Spinal cord (tissue), 10 donors: ENCODE results near the gene SPRN. TPM values are rescaled to one million over a fixed set of nuclear protein-coding genes. Genes with fewer than 3 reads are reported as not detected.

Experiments used
- DNase-seq, 6 donors: peaks; one replicate each; pipeline versions ENCODE4 v3.0.0 to v3.0.0-alpha.2; 2013 to 2015; ENCODE audit warnings: low spot score in 6 of 6, low read depth in 4 of 6
- H3K27ac ChIP-seq: one replicate; pipeline ENCODE4 v1.5.1; 2013; ENCODE audit warnings: low read depth, low read length, control low read depth
- H3K27me3 ChIP-seq: one replicate; pipeline ENCODE4 v1.6.1; 2013; ENCODE audit warnings: low read length; ENCODE audit not compliant: control insufficient read depth, insufficient read depth
- H3K36me3 ChIP-seq: one replicate; pipeline ENCODE4 v1.6.1; 2013; ENCODE audit warnings: low read length; ENCODE audit not compliant: control insufficient read depth, insufficient read depth
- H3K4me1 ChIP-seq: one replicate; pipeline ENCODE4 v1.6.1; 2013; ENCODE audit warnings: low read length; ENCODE audit not compliant: control insufficient read depth, insufficient read depth
- H3K4me3 ChIP-seq: one replicate; pipeline ENCODE4 v1.5.1; 2013; ENCODE audit warnings: low read depth, low read length, control low read depth
- H3K9me3 ChIP-seq: one replicate; pipeline ENCODE4 v1.6.1; 2013; ENCODE audit warnings: low read length; ENCODE audit not compliant: control insufficient read depth, insufficient read depth
- WGBS: methylation state at CpG from one replicate; pipeline ENCODE4 v1.1.5; 2013; ENCODE audit warnings: missing lambda C conversion rate; ENCODE audit not compliant: insufficient coverage; 5-methylcytosine and 5-hydroxymethylcytosine counted together
- polyA plus RNA-seq, 2 donors: library from polyadenylated mRNA; unstranded; fragments of 120-200 nt; gene quantifications; one replicate each; pipeline ENCODE4 v1.2.1, GENCODE V29; 2013; ENCODE audit not compliant: insufficient read length in 2 of 2
- total RNA-seq, 2 donors: library from RNA; depleted of rRNA in 1 of 2; stranded (reverse); fragments of 120-200 nt in 1 of 2; fragments of >200 nt in 1 of 2; gene quantifications; one replicate each; pipeline versions ENCODE4 v1.2.3 to v1.2.4, GENCODE V29; 2013 to 2014
- donor health status: healthy.

Gene SPRN
- total and polyA plus RNA-seq, 4 donors: 4.8 to 42.5 (median 22.5) TPM

DNA sequence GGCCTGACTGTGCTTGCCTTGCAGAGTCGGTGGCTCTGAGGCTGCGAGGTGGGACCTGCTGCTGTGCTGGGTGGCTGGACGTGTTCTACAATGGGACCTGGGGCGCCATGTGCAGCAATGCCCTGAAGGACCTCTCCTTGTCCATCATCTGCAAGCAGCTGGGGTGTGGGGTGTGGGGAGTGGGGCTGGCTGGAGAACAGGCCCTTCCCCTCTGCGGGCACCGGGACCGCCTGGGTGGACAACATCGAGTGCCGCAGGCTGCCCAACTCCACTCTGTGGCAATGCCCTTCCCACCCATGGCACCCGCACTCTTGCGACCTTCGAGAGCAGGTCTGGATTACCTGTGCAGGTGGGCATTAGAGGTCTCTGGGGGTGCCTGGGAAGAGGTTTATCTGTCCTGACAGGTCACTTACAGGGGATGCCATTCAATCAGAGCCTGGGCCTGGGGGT, 40.2 kb upstream of the SPRN start:
- Histone ChIP-seq H3K4me1 (no peaks in the 10 kb centered on the region), H3K4me3 (no peak overlapping the region), H3K27me3 (peaks cover 2% of the 10 kb centered on the region), H3K27ac (no peak overlapping the region), H3K9me3 (no peaks in the 10 kb centered on the region), H3K36me3 (peaks cover 6% of the 10 kb centered on the region)
- no peak for DNase-seq
- 93% methylated on average over 7 of the region's 12 CpGs for WGBS

DNA sequence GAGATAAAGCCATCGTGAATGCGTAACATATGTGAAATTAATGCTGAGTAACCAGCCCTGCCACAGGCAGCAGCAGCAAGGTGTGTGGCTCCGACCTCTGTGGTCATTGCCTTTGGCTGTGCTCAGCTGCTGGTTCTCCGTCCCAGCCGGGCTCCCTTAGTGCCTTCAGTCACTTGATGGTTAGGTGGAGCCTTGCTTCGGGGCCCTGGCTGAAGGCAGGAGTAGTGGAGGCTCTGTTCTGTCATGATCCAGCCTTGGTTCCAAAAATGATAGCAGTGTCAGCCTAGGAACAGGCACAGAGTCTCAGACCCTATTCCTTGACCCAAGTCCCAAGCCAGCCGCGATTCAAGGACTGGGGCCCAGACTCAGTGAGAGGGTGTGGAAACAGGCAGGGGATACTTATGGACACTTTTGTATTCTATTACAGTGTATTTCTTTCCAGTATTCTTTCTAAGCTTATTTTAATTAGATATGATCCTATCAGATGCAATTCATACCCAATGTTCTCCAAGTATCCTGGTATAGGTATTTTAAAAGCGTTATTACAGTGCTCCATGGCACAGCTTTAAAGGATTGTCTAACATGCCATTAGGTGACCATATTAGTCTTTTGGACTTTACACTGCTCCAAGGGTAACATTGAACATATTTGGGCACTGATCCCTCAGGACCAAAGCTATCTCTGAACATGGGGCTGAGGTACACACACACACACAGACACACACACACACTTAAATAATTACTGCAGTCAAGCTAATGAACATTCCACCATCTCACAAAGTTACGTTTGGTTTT, 38.3 kb upstream of the SPRN start:
- no peak overlapping the region for H3K27ac ChIP-seq
- peaks cover 2% of the 10 kb centered on the region for H3K27me3 ChIP-seq
- DNase-seq: no peak
- no peaks in the 10 kb centered on the region for H3K4me1 ChIP-seq
- 75% methylated on average over 5 of the region's 10 CpGs for WGBS
- H3K4me3 ChIP-seq: no peak overlapping the region
- H3K9me3 ChIP-seq: no peaks in the 10 kb centered on the region
- H3K36me3 ChIP-seq: peaks cover 6% of the 10 kb centered on the region

DNA sequence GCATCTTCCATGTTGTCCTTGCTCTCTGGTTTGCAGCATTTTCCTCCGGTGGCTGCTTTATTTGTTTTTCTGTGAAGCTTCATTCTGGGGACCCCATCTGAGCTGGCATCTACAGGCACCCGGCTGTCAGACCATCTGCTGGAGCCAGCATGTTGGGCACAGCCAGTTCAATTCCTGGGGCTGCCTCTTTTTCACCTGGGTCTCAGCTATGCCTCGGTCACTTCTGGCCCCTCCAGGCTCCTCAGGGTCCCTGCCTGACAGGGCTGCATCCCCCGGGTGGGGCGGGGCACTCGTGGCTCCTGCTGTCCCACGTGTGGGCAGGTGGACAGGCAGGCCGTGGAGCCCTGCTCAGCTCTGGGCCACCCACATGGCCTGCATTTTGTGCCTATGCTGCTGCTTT, 37.4 kb upstream of the SPRN start:
- Histone ChIP-seq H3K27me3 (peaks cover 2% of the 10 kb centered on the region), H3K4me1 (no peaks in the 10 kb centered on the region), H3K27ac (no peak overlapping the region), H3K9me3 (no peaks in the 10 kb centered on the region), H3K4me3 (no peak overlapping the region), H3K36me3 (peaks cover 3% of the 10 kb centered on the region)
- no peak for DNase-seq
- WGBS: 70% methylated on average over 8 of the region's 8 CpGs

DNA sequence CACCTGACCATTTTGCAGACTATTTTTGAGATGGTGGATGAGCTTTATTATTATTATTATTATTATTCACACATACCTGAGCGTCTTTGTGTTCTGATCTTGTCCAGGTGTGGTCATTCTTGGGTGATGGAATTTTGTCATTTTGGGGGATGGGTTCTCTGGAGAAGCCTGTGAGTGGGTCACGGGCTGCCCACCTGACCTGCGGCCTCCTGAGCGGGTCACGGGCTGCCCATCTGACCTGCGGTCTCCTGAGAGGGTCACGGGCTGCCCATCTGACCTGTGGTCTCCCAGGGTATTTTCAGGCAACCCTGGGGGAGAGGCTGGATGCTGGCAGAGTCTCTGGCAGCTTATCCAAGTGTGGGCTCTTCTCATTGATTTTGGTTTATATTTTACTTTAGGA, 36.6 kb upstream of the SPRN start:
- Histone ChIP-seq H3K9me3 (no peaks in the 10 kb centered on the region), H3K4me3 (no peak overlapping the region), H3K4me1 (no peaks in the 10 kb centered on the region), H3K27me3 (peaks cover 2% of the 10 kb centered on the region), H3K27ac (no peak overlapping the region), H3K36me3 (peaks cover 6% of the 10 kb centered on the region)
- DNase-seq: no peak
- WGBS: 87% methylated on average over 6 of the region's 7 CpGs

DNA sequence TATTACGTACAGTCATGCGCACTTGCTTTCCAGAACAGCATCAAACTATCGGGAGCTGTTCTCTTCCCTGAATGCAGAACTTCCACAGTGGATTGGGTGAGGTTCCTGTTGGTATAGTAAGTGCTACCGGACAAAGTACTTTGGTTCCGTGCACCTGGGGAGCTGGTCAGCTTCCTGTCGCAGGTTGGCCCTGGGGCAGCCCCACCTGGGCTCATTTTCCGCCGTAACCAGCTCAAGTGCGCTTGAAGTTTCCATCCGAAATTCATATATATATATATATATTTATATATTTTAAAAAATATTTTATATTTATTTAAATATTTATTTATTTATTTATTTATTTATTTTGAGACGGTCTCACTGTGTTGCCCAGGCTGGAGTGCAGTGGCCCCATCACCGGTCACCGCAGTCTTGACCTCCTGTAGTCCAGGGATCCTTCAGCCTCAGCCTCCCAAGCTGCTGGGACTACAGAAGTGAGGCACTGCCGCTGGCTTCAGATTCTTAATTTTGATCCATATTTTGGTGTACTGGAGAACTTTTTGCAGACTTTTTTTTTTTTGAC, 35.9 kb upstream of the SPRN start:
- H3K27ac ChIP-seq: no peak overlapping the region
- peaks cover 6% of the 10 kb centered on the region for H3K36me3 ChIP-seq
- peaks cover 2% of the 10 kb centered on the region for H3K27me3 ChIP-seq
- H3K4me1 ChIP-seq: no peaks in the 10 kb centered on the region
- WGBS: 100% methylated on average over 6 of the region's 14 CpGs
- no peak for DNase-seq
- H3K9me3 ChIP-seq: no peaks in the 10 kb centered on the region
- H3K4me3 ChIP-seq: no peak overlapping the region

DNA sequence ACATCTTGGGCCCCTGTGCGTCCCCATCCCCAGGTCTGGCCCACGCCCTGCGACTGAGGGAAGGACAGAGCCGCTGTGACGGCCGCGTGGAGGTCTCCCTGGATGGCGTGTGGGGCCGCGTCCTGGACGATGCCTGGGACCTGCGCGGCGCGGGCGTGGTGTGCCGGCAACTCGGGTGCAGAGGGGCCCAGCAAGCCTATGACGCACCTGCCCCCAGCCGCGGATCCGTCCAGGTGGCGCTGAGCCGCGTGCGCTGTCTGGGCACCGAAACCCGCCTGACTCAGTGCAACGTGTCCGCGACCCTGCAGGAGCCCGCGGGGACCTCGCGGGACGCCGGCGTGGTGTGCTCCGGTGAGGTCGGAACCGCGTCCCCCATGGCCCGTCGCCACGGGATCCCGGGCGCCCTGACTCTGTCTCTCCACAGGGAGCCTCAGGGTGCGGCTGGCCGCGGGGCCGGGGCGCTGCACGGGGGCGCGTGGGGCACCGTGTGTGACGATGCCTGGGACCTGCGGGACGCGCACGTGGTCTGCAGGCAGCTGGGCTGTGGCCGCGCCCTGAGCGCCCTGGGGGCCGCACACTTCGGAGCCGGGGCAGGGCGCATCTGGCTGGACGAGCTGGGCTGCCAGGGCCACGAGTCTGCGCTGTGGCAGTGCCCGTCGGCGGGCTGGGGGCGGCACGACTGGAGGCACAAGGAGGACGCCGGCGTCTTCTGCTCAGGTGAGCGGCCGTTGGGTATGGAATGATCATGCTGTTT, 35.2 kb upstream of the SPRN start:
- no peak for DNase-seq
- WGBS: 52% methylated on average over 81 of the region's 81 CpGs
- H3K4me3 ChIP-seq: no peak overlapping the region
- no peaks in the 10 kb centered on the region for H3K9me3 ChIP-seq
- peaks cover 6% of the 10 kb centered on the region for H3K36me3 ChIP-seq
- no peak overlapping the region for H3K27ac ChIP-seq
- H3K27me3 ChIP-seq: peaks cover 2% of the 10 kb centered on the region
- no peaks in the 10 kb centered on the region for H3K4me1 ChIP-seq

DNA sequence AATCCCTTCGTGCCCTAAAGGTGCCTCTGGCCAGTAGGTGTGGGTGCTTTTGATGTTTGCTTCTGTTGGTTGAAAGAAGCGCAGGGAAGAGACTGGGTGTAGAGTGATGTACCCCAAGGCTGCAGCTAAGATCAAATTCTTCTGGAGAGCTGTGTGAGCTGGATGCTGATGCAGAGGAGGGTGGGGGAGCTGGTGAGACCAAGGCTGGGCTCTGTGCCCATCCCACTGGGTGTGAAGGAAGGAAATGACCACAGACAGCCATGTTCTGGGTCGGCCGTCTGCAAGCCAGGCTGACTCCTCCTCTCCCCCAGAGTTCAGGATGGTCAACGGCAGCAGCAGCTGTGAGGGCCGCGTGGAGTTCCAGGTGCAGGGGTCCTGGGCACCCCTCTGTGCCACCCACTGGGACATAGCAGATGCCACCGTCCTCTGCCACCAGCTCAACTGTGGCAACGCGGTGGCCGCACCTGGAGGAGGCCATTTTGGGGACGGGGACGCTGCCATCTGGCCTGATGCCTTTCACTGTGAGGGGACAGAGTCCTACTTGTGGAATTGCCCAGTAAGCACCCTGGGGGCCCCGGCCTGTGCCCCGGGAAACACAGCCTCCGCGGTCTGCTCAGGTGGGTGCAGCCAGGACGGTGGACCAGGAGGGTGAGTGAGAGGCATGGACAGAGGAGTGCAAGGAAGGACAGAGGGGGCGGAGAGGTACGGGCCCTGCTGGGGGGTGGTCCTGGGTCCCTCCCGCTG, 34.5 kb upstream of the SPRN start:
- H3K36me3 ChIP-seq: peaks cover 6% of the 10 kb centered on the region
- H3K9me3 ChIP-seq: no peaks in the 10 kb centered on the region
- no peaks in the 10 kb centered on the region for H3K4me1 ChIP-seq
- H3K27me3 ChIP-seq: no peaks in the 10 kb centered on the region
- H3K4me3 ChIP-seq: no peak overlapping the region
- no peak for DNase-seq
- H3K27ac ChIP-seq: no peak overlapping the region
- WGBS: 83% methylated on average over 21 of the region's 21 CpGs

DNA sequence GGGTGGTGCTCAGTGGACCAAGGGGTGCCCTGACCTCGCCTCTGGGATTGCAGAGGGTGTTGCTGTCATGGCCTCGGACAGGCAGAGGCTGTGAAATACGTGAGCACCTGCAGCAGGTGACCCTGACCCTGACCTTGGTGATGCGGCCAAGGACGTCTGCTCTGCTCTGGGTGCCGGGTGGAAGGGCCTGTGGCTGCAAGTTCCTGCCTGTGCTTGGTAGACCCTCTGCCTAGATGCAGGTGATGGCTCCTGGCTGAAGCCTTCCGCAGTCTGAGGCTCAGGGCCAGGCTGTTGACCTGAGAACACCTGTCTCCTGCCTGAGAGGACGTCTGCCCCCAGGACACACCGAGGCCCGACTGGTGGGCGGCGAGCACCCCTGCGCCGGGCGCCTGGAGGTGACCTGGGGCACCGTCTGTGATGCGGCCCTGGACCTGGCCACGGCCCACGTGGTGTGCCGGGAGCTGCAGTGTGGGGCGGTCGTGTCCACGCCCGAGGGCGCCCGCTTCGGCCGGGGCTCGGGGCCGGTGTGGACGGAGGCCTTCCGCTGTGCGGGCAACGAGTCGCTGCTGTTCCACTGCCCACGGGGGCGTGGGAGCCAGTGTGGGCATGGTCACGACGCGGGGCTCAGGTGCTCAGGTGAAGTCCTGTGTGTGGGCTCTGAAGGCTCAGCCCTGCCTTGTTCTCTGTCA, 33.7 kb upstream of the SPRN start:
- H3K27ac ChIP-seq: no peak overlapping the region
- H3K36me3 ChIP-seq: peaks cover 6% of the 10 kb centered on the region
- H3K9me3 ChIP-seq: no peaks in the 10 kb centered on the region
- no peak overlapping the region for H3K4me3 ChIP-seq
- no peak for DNase-seq
- H3K27me3 ChIP-seq: no peaks in the 10 kb centered on the region
- 92% methylated on average over 40 of the region's 40 CpGs for WGBS
- no peaks in the 10 kb centered on the region for H3K4me1 ChIP-seq
